Measurements from ENCODE around the gene OR4K1. TPM values are rescaled to one million over a fixed set of nuclear protein-coding genes. Genes with fewer than 3 reads are reported as not detected.

OR4K1 gene
- total RNA-seq, 1 donor from 2014 or later, result not detected

DNA sequence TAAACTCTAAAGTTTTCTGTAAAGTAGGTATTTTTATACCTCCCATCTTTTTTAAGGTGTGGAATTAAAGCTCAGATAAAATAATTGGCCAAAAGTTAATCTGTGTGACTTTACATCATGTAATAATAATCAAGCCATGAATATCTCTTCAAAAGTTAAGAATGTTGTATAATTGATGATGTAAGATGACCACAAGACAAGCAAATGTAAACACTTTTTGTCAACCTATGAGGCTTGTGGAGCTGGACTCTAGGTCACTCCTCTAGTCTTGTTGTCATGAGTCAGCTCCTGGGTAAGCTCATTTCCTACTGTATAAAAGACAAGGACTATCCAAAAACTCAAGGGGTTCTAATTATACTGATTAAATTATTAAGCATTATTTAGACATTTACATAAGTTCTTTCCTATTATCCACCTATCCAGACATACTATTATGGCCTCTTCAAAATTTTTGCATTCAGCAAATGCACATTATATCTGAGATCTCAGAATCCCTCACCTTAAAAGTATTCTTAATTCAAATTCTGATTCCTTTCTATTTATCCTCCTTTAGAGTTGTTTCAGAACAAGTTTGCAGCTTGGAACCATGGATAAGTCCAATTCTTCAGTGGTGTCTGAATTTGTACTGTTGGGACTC is 10.6 kb upstream of the OR4K1 start, which contains the start of gene OR4K5:
OR4K5 (plus strand) TSS at position 587 of the 637 bp plus-strand sequence; CDS start at position 587, 0 bp downstream.
- TF ChIP-seq, protein P1, sequence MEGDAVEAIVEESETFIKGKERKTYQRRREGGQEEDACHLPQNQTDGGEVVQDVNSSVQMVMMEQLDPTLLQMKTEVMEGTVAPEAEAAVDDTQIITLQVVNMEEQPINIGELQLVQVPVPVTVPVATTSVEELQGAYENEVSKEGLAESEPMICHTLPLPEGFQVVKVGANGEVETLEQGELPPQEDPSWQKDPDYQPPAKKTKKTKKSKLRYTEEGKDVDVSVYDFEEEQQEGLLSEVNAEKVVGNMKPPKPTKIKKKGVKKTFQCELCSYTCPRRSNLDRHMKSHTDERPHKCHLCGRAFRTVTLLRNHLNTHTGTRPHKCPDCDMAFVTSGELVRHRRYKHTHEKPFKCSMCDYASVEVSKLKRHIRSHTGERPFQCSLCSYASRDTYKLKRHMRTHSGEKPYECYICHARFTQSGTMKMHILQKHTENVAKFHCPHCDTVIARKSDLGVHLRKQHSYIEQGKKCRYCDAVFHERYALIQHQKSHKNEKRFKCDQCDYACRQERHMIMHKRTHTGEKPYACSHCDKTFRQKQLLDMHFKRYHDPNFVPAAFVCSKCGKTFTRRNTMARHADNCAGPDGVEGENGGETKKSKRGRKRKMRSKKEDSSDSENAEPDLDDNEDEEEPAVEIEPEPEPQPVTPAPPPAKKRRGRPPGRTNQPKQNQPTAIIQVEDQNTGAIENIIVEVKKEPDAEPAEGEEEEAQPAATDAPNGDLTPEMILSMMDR (IDR thresholded peaks at IDR 0.05), result no peak
- no peak for TF ChIP-seq EZH2phosphoT487 (IDR thresholded peaks at IDR 0.05)
- no peak for TF ChIP-seq EZH2 (IDR thresholded peaks at IDR 0.05)
- Histone ChIP-seq H3K79me2 (ENCODE audit: low read depth) (no peaks in the 10 kb centered on the region), H3K36me3 (peaks cover 3% of the 10 kb centered on the region), H3F3A (ENCODE audit: low read depth) (no peaks in the 10 kb centered on the region), H3K9ac (no peak within 1 kb of the TSS), H3K4me3 (no peak within 1 kb of the TSS), H3K4me1 (no peaks in the 10 kb centered on the region), H3K4me2 (no peak within 1 kb of the TSS), H3K27ac (no peak within 1 kb of the TSS), H4K20me1 (ENCODE audit: low read depth) (no peaks in the 10 kb centered on the region), H3K27me3 (no peaks in the 10 kb centered on the region), H3K9me3 (ENCODE audit: low read depth) (peaks cover 91% of the 10 kb centered on the region), H2AFZ (replicated peaks) (no peak within 1 kb of the TSS)
- H3K27ac Mint-ChIP-seq, result no peak within 1 kb of the TSS
- H3K36me3 Mint-ChIP-seq, result no peaks in the 10 kb centered on the region
- H3K9me3 Mint-ChIP-seq, result peaks cover 7% of the 10 kb centered on the region
- no peaks in the 10 kb centered on the region for H3K4me1 Mint-ChIP-seq
- no peaks in the 10 kb centered on the region for H3K27me3 Mint-ChIP-seq (ENCODE audit: insufficient read depth, low read depth)
- DNase-seq (ENCODE audit: low spot score), result no peak
- no peak within 1 kb of the TSS for H3K4me3 Mint-ChIP-seq

DNA sequence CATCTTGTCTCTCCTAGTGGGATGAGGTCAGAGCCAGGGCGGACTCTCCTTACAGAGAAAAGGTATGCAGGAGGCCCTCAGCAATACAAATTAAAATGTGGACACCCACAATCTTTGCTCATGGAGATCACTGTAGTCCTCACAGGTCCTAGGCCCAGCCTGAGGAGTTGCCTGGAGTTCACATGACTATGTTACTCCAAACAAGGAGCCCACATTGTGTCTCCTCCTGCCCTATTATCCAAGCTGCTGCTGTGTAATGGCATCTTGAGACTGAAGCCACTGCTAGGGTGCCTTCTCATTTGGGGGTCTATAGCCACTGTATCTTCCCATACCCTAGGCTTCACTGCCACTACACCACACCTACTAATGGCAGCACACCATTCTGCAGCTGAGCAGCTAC is 11.0 kb downstream of the OR4K1 start:
- Mint-ChIP-seq H3K9me3 (peaks cover 20% of the 10 kb centered on the region), H3K27ac (no peak overlapping the region), H3K36me3 (no peaks in the 10 kb centered on the region), H3K4me1 (no peaks in the 10 kb centered on the region), H3K27me3 (ENCODE audit: insufficient read depth, low read depth) (no peaks in the 10 kb centered on the region), H3K4me3 (no peak overlapping the region)
- no peak overlapping the region for H3K27ac ChIP-seq
- H3K79me2 ChIP-seq (ENCODE audit: low read depth), result no peaks in the 10 kb centered on the region
- no peaks in the 10 kb centered on the region for H3F3A ChIP-seq (ENCODE audit: low read depth)
- no peak overlapping the region for H3K4me3 ChIP-seq
- H3K4me1 ChIP-seq, result no peaks in the 10 kb centered on the region
- H3K27me3 ChIP-seq, result no peaks in the 10 kb centered on the region
- H3K36me3 ChIP-seq, result no peaks in the 10 kb centered on the region
- H4K20me1 ChIP-seq (ENCODE audit: low read depth), result no peaks in the 10 kb centered on the region
- TF ChIP-seq EZH2phosphoT487 (IDR thresholded peaks at IDR 0.05), result no peak
- TF ChIP-seq EZH2 (IDR thresholded peaks at IDR 0.05), result no peak
- TF ChIP-seq, protein P1 (IDR thresholded peaks at IDR 0.05), result no peak
- peaks cover 93% of the 10 kb centered on the region for H3K9me3 ChIP-seq (ENCODE audit: low read depth)
- H3K9ac ChIP-seq, result no peak overlapping the region
- H3K4me2 ChIP-seq, result no peak overlapping the region
- no peak for DNase-seq (ENCODE audit: low spot score)
- no peak overlapping the region for H2AFZ ChIP-seq (replicated peaks)

DNA sequence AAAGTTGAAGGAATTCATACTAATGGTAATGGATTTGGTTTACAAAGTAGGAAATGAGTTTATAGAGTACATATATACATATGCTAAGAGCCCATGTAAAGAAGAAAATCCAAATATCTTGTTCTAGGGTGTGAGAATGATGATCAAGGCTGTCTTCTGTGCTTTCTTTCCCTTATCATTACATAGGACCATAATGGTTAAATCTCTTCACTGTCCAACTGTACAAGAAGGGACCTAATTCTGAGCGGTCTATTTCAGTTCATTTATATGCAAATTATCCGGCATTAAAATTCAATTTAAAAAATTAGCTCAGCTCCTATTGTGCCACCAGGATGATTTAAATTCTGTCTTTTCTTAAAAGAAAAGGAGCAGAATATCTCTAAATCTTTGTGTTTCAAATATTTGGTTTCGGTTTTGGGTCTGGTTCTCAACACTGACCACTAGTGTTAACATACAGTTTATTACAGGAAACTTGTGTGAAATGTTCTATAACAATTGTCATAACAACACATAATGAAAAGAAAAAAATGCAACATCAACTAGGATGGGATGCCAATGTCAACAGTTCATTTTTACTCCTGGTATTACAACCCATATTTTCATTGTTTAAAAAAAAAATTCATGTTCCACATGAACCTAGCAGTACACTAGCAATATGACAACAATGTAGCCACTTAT is 16.8 kb downstream of the OR4K1 start:
- Mint-ChIP-seq H3K27ac (no peak overlapping the region), H3K27me3 (ENCODE audit: insufficient read depth, low read depth) (no peaks in the 10 kb centered on the region), H3K4me1 (no peaks in the 10 kb centered on the region), H3K36me3 (no peaks in the 10 kb centered on the region), H3K9me3 (peaks cover 19% of the 10 kb centered on the region), H3K4me3 (no peak overlapping the region)
- Histone ChIP-seq H3K9me3 (ENCODE audit: low read depth) (peaks cover 89% of the 10 kb centered on the region), H3K27me3 (no peaks in the 10 kb centered on the region), H3K4me2 (no peak overlapping the region), H3K79me2 (ENCODE audit: low read depth) (no peaks in the 10 kb centered on the region), H3K36me3 (peaks cover 4% of the 10 kb centered on the region), H3K27ac (no peak overlapping the region), H3K4me3 (no peak overlapping the region), H3K4me1 (no peaks in the 10 kb centered on the region), H3F3A (ENCODE audit: low read depth) (no peaks in the 10 kb centered on the region), H4K20me1 (ENCODE audit: low read depth) (no peaks in the 10 kb centered on the region), H2AFZ (replicated peaks) (no peak overlapping the region), H3K9ac (no peak overlapping the region)
- no peak for DNase-seq (ENCODE audit: low spot score)
- TF ChIP-seq, protein P1 (IDR thresholded peaks at IDR 0.05), result no peak
- TF ChIP-seq EZH2 (IDR thresholded peaks at IDR 0.05) (no peak), EZH2phosphoT487 (IDR thresholded peaks at IDR 0.05) (no peak)
